NT2/D1 (cell line): Measurements from ENCODE around the gene TMEM158.

Experiments
- YY1 ChIP-seq: IDR thresholded peaks from 2 replicates; pipeline ENCODE4 v1.6.1; 2011; ENCODE audit not compliant: insufficient read length, insufficient read depth
- ZNF274 ChIP-seq: IDR thresholded peaks from 2 replicates; pipeline ENCODE4 v1.6.1; 2011; ENCODE audit warnings: mild to moderate bottlenecking, low read depth, low read length

- TF ChIP-seq ZNF274 (no peak), YY1 (no peak)
Measured at GRCh38 chr3:45261333-45262110, 35.4 kb upstream of the TMEM158 start.
